SK-N-SH treated with all-trans-retinoic acid at 6 μM for 48 hours (cell line): ENCODE measurements around the gene LARGE1.

Experiments
- PPARA ChIP-seq: fragments of 250-450 bp; sonication (Bioruptor Pico); IDR thresholded peaks from 2 replicates; pipeline ENCODE4 v1.5.0; 2020; ENCODE audit warnings: mild to moderate bottlenecking, borderline replicate concordance
- ZC3H10 ChIP-seq: fragments of 250-450 bp; sonication (Bioruptor Pico); IDR thresholded peaks from 2 replicates; pipeline ENCODE4 v1.5.1; 2021; ENCODE audit warnings: mild to moderate bottlenecking, moderate library complexity

GRCh38 chr22:33895444-33895843 is 24.8 kb downstream of the LARGE1 start:
- TF ChIP-seq ZC3H10 (CRISPR knock-in tag) = no peak
- TF ChIP-seq PPARA (CRISPR knock-in tag) = no peak
